Muscle of leg (tissue), 11 donors: ENCODE measurements around the gene MTFR1L. TPM values are rescaled to one million over a fixed set of nuclear protein-coding genes. Genes with fewer than 3 reads are reported as not detected.

Experiments
- DNase-seq: peaks from one replicate; pipeline ENCODE4 v3.0.0; 2013
- H3K27ac ChIP-seq: one replicate; pipeline ENCODE4 v1.5.1; 2013; ENCODE audit warnings: mild to moderate bottlenecking, low read length, control low read depth
- H3K27me3 ChIP-seq: one replicate; pipeline ENCODE4 v1.6.1; 2013; ENCODE audit warnings: low read length; ENCODE audit not compliant: control insufficient read depth, insufficient read depth
- H3K36me3 ChIP-seq: one replicate; pipeline ENCODE4 v1.6.1; 2013; ENCODE audit warnings: low read length; ENCODE audit not compliant: control insufficient read depth, insufficient read depth
- H3K4me1 ChIP-seq: one replicate; pipeline ENCODE4 v1.6.1; 2013; ENCODE audit warnings: low read length; ENCODE audit not compliant: control insufficient read depth, insufficient read depth
- H3K4me3 ChIP-seq: one replicate; pipeline ENCODE4 v1.5.1; 2013; ENCODE audit warnings: low read length, control low read depth
- H3K9me3 ChIP-seq: replicated peaks from 2 replicates; pipeline ENCODE4 v1.6.1; 2013; ENCODE audit warnings: low read depth, low read length; ENCODE audit not compliant: control insufficient read depth
- WGBS: methylation state at CpG from one replicate; pipeline ENCODE4 v1.1.5; 2013; ENCODE audit warnings: missing lambda C conversion rate; ENCODE audit not compliant: insufficient coverage; 5-methylcytosine and 5-hydroxymethylcytosine counted together
- polyA plus RNA-seq, 8 donors: library from polyadenylated mRNA; unstranded; fragments of 120-200 nt; gene quantifications; one replicate each; pipeline versions ENCODE4 v1.2.1 to v1.2.3, GENCODE V29; 2013; ENCODE audit warnings: inconsistent platforms in 1 of 8, low replicate concordance in 1 of 8; ENCODE audit not compliant: insufficient read length in 8 of 8, insufficient read depth in 1 of 8
- total RNA-seq: library from RNA; stranded (reverse); fragments of 120-200 nt; gene quantifications from one replicate; pipeline ENCODE4 v1.2.4, GENCODE V29; 2013

Gene MTFR1L
- total and polyA plus RNA-seq, 9 donors: 53.2 to 76.3 (median 63.7) TPM

- Histone ChIP-seq H3K27ac (no peak overlapping the region), H3K9me3 (no peaks in the 10 kb centered on the region), H3K4me3 (no peak overlapping the region), H3K27me3 (no peaks in the 10 kb centered on the region), H3K4me1 (peaks cover 11% of the 10 kb centered on the region), H3K36me3 (peaks cover 15% of the 10 kb centered on the region)
- 48% methylated on average over 3 of the region's 16 CpGs for WGBS
- DNase-seq: peak; percentile 71
Observed at GRCh38 chr1:25861316-25862286, 41.8 kb downstream of the MTFR1L start.

- Histone ChIP-seq H3K27ac (no peak overlapping the region), H3K9me3 (no peaks in the 10 kb centered on the region), H3K36me3 (peaks cover 15% of the 10 kb centered on the region), H3K27me3 (no peaks in the 10 kb centered on the region), H3K4me3 (no peak overlapping the region), H3K4me1 (peaks cover 11% of the 10 kb centered on the region)
- 94% methylated on average over 19 of the region's 20 CpGs for WGBS
- DNase-seq: no peak
Observed at GRCh38 chr1:25862785-25863485, 43.2 kb downstream of the MTFR1L start.

GRCh38 chr1:25863486-25864262 is 43.9 kb downstream of the MTFR1L start:
- Histone ChIP-seq H3K4me1 (peaks cover 9% of the 10 kb centered on the region), H3K27ac (no peak overlapping the region), H3K27me3 (no peaks in the 10 kb centered on the region), H3K9me3 (no peaks in the 10 kb centered on the region), H3K36me3 (peaks cover 15% of the 10 kb centered on the region), H3K4me3 (no peak overlapping the region)
- no peak for DNase-seq
- 90% methylated on average over 21 of the region's 25 CpGs for WGBS

- Histone ChIP-seq H3K36me3 (peaks cover 15% of the 10 kb centered on the region), H3K9me3 (no peaks in the 10 kb centered on the region), H3K27ac (no peak overlapping the region), H3K4me3 (no peak overlapping the region), H3K27me3 (no peaks in the 10 kb centered on the region), H3K4me1 (peaks cover 4% of the 10 kb centered on the region)
- DNase-seq: no peak
- WGBS: 70% methylated on average over 3 of the region's 3 CpGs
Observed at GRCh38 chr1:25864434-25864833, 44.7 kb downstream of the MTFR1L start.

GRCh38 chr1:25866288-25866687 is 46.5 kb downstream of the MTFR1L start:
- Histone ChIP-seq H3K36me3 (peaks cover 22% of the 10 kb centered on the region), H3K4me1 (peaks cover 8% of the 10 kb centered on the region), H3K9me3 (no peaks in the 10 kb centered on the region), H3K27me3 (no peaks in the 10 kb centered on the region), H3K27ac (no peak overlapping the region), H3K4me3 (no peak overlapping the region)
- WGBS: no CpG with 5 or more reads among the region's 1 CpG
- DNase-seq: no peak

GRCh38 chr1:25867210-25867991 is 47.6 kb downstream of the MTFR1L start:
- no peak for DNase-seq
- H3K9me3 ChIP-seq: no peaks in the 10 kb centered on the region
- no peak overlapping the region for H3K27ac ChIP-seq
- H3K4me3 ChIP-seq: no peak overlapping the region
- peaks cover 12% of the 10 kb centered on the region for H3K4me1 ChIP-seq
- WGBS: 59% methylated on average over 8 of the region's 9 CpGs
- H3K27me3 ChIP-seq: no peaks in the 10 kb centered on the region
- H3K36me3 ChIP-seq: peaks cover 20% of the 10 kb centered on the region

- 48% methylated on average over 3 of the region's 6 CpGs for WGBS
- Histone ChIP-seq H3K36me3 (peaks cover 7% of the 10 kb centered on the region), H3K9me3 (no peaks in the 10 kb centered on the region), H3K27ac (no peak overlapping the region), H3K4me1 (peaks cover 22% of the 10 kb centered on the region), H3K4me3 (no peak overlapping the region), H3K27me3 (no peaks in the 10 kb centered on the region)
- no peak for DNase-seq
Observed at GRCh38 chr1:25869909-25870606, 50.3 kb downstream of the MTFR1L start.

- H3K4me1 ChIP-seq: peaks cover 23% of the 10 kb centered on the region
- no peak overlapping the region for H3K4me3 ChIP-seq
- peaks cover 7% of the 10 kb centered on the region for H3K36me3 ChIP-seq
- H3K27ac ChIP-seq: no peak overlapping the region
- DNase-seq: no peak
- H3K9me3 ChIP-seq: no peaks in the 10 kb centered on the region
- WGBS: no CpG with 5 or more reads among the region's 1 CpG
- no peaks in the 10 kb centered on the region for H3K27me3 ChIP-seq
Observed at GRCh38 chr1:25870614-25871013, 50.9 kb downstream of the MTFR1L start.

GRCh38 chr1:25871086-25871703 is 51.4 kb downstream of the MTFR1L start:
- peaks cover 28% of the 10 kb centered on the region for H3K4me1 ChIP-seq
- no peak for DNase-seq

More at GRCh38 chr1:25871086-25871703, 51.4 kb downstream of the MTFR1L start:
- Histone ChIP-seq H3K9me3 (no peaks in the 10 kb centered on the region), H3K4me3 (no peak overlapping the region), H3K27me3 (no peaks in the 10 kb centered on the region), H3K27ac (no peak overlapping the region), H3K36me3 (peaks cover 7% of the 10 kb centered on the region)
- WGBS: 10% methylated on average over 2 of the region's 5 CpGs
